HepG2 (cell line): ENCODE measurements around the gene GPX2. TPM values are rescaled to one million over a fixed set of nuclear protein-coding genes. Genes with fewer than 3 reads are reported as not detected.

Experiments
- CEBPG ChIP-seq: IDR thresholded peaks from 2 replicates; pipeline ENCODE4 v1.6.1; 2016
- DBP ChIP-seq: sonication (generic); formaldehyde crosslinking; IDR thresholded peaks from 2 replicates; pipeline ENCODE4 v1.4.0; 2020; ENCODE audit warnings: missing genetic modification reagents; ENCODE audit errors: not compliant biosample characterization
- ESRRA ChIP-seq: sonication (generic); formaldehyde crosslinking; IDR thresholded peaks from 2 replicates; pipeline ENCODE4 v1.5.1; 2020; ENCODE audit warnings: mild to moderate bottlenecking, low read depth, missing genetic modification reagents
- FOXA3 ChIP-seq: IDR thresholded peaks from 2 replicates; pipeline ENCODE4 v1.6.1; 2016; ENCODE audit warnings: missing genetic modification reagents, missing compliant biosample characterization
- HNF4A ChIP-seq: sonication (generic); formaldehyde crosslinking; IDR thresholded peaks from 2 replicates; pipeline ENCODE4 v1.4.0; 2020; ENCODE audit warnings: missing genetic modification reagents
- ISL2 ChIP-seq: sonication (generic); formaldehyde crosslinking; IDR thresholded peaks from 2 replicates; pipeline ENCODE4 v1.5.0; 2020; ENCODE audit warnings: missing genetic modification reagents
- NCOR1 ChIP-seq: fragments of 200-600 bp; sonication (generic); IDR thresholded peaks from 2 replicates; pipeline ENCODE4 v1.7.0; 2017; ENCODE audit warnings: antibody characterized with exemption, low read length, borderline replicate concordance
- NR1H2 ChIP-seq: sonication (generic); formaldehyde crosslinking; IDR thresholded peaks from 2 replicates; pipeline ENCODE4 v1.8.1; 2022; ENCODE audit warnings: low read depth, missing genetic modification reagents, borderline replicate concordance
- PTBP1 ChIP-seq: fragments of 200-400 bp; formaldehyde crosslinking; IDR thresholded peaks from 2 replicates; pipeline ENCODE4 v1.6.1; 2018; ENCODE audit warnings: low read length, low read depth; ENCODE audit not compliant: poor library complexity, severe bottlenecking
- RFX1 ChIP-seq: fragments of 450-650 bp; IDR thresholded peaks from 2 replicates; pipeline ENCODE4 v1.6.1; 2017
- SALL1 ChIP-seq: sonication (generic); formaldehyde crosslinking; IDR thresholded peaks from 2 replicates; pipeline ENCODE4 v1.8.0; 2022; ENCODE audit warnings: mild to moderate bottlenecking, missing genetic modification reagents
- SUZ12 ChIP-seq: fragments of 150-350 bp; IDR thresholded peaks from 2 replicates; pipeline ENCODE4 v1.6.1; 2014; ENCODE audit warnings: low read depth, low read length
- TRAFD1 ChIP-seq: sonication (generic); formaldehyde crosslinking; IDR thresholded peaks from 2 replicates; pipeline ENCODE4 v1.5.1; 2020; ENCODE audit warnings: missing genetic modification reagents, mild to moderate bottlenecking, borderline replicate concordance
- ZMYM3 ChIP-seq: sonication (generic); formaldehyde crosslinking; IDR thresholded peaks from 2 replicates; pipeline ENCODE4 v1.5.1; 2020; ENCODE audit warnings: mild to moderate bottlenecking, missing genetic modification reagents
- ZNF251 ChIP-seq: sonication (generic); formaldehyde crosslinking; IDR thresholded peaks from 2 replicates; pipeline ENCODE4 v1.9.0; 2021; ENCODE audit warnings: mild to moderate bottlenecking, missing genetic modification reagents
- ZNF337 ChIP-seq: sonication (generic); formaldehyde crosslinking; IDR thresholded peaks from 2 replicates; pipeline ENCODE4 v1.5.1; 2020; ENCODE audit warnings: missing genetic modification reagents, low read depth, mild to moderate bottlenecking, borderline replicate concordance
- ZNF446 ChIP-seq: sonication (generic); formaldehyde crosslinking; IDR thresholded peaks from 2 replicates; pipeline ENCODE4 v1.5.0; 2020; ENCODE audit warnings: mild to moderate bottlenecking, missing genetic modification reagents
- ZNF782 ChIP-seq: sonication (generic); formaldehyde crosslinking; IDR thresholded peaks from 2 replicates; pipeline ENCODE4 v1.4.0; 2020; ENCODE audit warnings: missing genetic modification reagents, mild to moderate bottlenecking, borderline replicate concordance
- polyA plus RNA-seq, 8 experiments: library from polyadenylated mRNA; depleted of rRNA in 3 of 8; stranded (reverse) in 7 of 8; unstranded in 1 of 8; fragments of >200 nt; fragmentation: Illumina TruSeq in 4 of 8; extraction: Trizol in 4 of 8; gene quantifications; 2 replicates each; pipeline versions ENCODE4 v1.2.1 to v1.2.3, GENCODE V29; 2011 to 2016; ENCODE audit warnings: low read depth in 4 of 8, missing spikeins in 1 of 8, mixed read lengths in 1 of 8; ENCODE audit not compliant: insufficient read depth in 1 of 8
- total RNA-seq, 5 experiments: library from RNA; depleted of rRNA; stranded (reverse); fragments of >200 nt; fragmentation: Illumina TruSeq; extraction: Trizol; gene quantifications; 2 replicates each; pipeline ENCODE4 v1.2.3, GENCODE V29; 2016; ENCODE audit warnings: low read depth in 1 of 5
- TF ChIP-seq, protein P1 (sequence below): sonication (generic); formaldehyde crosslinking; IDR thresholded peaks from 2 replicates; pipeline ENCODE4 v1.8.0; 2022; ENCODE audit warnings: mild to moderate bottlenecking, missing genetic modification reagents, moderate library complexity
- TF ChIP-seq, protein P2 (sequence below): sonication (generic); formaldehyde crosslinking; IDR thresholded peaks from 2 replicates; pipeline ENCODE4 v1.4.0; 2020; ENCODE audit warnings: missing genetic modification reagents
- TF ChIP-seq, protein P3 (sequence below): sonication (generic); formaldehyde crosslinking; IDR thresholded peaks from 2 replicates; pipeline ENCODE4 v1.5.0; 2020; ENCODE audit warnings: missing genetic modification reagents
- TF ChIP-seq, protein P4 (sequence below), 2 experiments: fragments of 450-650 bp in 1 of 2; sonication (generic) in 1 of 2; formaldehyde crosslinking; IDR thresholded peaks; 2 replicates each; pipeline versions ENCODE4 v1.5.0 to v1.8.0; 2020 to 2022; ENCODE audit warnings: mild to moderate bottlenecking in 1 of 2, missing genetic modification reagents in 1 of 2

The GPX2 gene
- total and polyA plus RNA-seq, 2 of the 13 experiments (the other 11 are each of a cell fraction or from before 2014, with no cell fraction given) = 526 to 674 TPM

DNA sequence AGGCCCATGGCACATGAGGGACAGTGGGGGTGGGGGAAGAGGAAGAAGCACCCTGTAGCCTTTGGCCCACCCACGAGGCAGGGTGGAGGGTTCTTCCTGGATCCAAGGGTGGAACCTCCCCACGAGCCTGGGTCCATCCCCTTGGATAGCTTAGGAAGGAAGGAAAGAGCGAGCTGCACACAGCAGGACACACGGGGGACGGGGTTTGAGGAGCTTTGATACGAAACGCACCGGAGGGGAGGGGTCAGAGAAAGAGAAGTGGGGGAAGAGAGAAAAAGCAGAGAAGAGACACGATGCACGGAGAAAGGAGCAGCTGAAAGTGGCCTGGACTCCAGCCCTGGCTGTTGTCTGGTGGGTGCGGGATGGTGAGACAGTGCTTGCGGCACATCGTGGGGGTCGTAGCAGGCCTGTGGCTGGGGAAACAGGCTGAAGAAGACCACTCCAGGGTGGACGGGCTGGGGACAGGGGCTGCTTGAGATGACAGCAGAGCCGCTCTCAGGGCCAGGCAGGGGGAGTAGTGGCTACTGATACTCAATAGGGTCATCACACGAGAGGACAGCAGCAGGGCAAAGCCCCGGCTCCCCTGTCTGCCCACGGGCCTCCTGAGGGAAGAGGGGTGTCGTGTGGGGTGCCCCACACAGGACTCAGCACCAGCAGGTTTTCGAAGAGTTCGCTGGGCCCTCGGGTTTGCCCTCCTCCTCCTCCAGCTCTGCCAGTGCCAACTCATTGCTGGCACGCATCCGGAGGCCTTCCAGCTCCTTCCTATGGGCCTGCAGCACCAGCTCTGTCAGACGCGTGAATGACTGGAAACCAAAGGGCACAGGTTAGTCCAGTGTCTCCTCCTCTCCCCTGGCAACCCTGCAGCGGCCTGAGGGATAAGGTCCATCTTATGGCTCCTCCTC is 5.4 kb upstream of the GPX2 start (continued):
- TF ChIP-seq, protein P1, sequence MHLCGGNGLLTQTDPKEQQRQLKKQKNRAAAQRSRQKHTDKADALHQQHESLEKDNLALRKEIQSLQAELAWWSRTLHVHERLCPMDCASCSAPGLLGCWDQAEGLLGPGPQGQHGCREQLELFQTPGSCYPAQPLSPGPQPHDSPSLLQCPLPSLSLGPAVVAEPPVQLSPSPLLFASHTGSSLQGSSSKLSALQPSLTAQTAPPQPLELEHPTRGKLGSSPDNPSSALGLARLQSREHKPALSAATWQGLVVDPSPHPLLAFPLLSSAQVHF (CRISPR knock-in tag) = no peak
- no peak for TF ChIP-seq SUZ12
- no peak for TF ChIP-seq ZNF337 (CRISPR knock-in tag)
- no peak for TF ChIP-seq ZNF251 (CRISPR knock-in tag)
- no peak for TF ChIP-seq ZNF782 (CRISPR knock-in tag)
- TF ChIP-seq, protein P2, sequence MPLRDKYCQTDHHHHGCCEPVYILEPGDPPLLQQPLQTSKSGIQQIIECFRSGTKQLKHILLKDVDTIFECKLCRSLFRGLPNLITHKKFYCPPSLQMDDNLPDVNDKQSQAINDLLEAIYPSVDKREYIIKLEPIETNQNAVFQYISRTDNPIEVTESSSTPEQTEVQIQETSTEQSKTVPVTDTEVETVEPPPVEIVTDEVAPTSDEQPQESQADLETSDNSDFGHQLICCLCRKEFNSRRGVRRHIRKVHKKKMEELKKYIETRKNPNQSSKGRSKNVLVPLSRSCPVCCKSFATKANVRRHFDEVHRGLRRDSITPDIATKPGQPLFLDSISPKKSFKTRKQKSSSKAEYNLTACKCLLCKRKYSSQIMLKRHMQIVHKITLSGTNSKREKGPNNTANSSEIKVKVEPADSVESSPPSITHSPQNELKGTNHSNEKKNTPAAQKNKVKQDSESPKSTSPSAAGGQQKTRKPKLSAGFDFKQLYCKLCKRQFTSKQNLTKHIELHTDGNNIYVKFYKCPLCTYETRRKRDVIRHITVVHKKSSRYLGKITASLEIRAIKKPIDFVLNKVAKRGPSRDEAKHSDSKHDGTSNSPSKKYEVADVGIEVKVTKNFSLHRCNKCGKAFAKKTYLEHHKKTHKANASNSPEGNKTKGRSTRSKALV (CRISPR knock-in tag) = no peak
- peak; percentile 48 for TF ChIP-seq SALL1 (CRISPR knock-in tag)
- no peak for TF ChIP-seq NR1H2
- TF ChIP-seq HNF4A (CRISPR knock-in tag) = peak; percentile 91
- no peak for TF ChIP-seq DBP (CRISPR knock-in tag)
- no peak; the same call in 1 of the 2 replicates for TF ChIP-seq ESRRA (CRISPR knock-in tag)
- no peak for TF ChIP-seq PTBP1
- TF ChIP-seq, protein P3, sequence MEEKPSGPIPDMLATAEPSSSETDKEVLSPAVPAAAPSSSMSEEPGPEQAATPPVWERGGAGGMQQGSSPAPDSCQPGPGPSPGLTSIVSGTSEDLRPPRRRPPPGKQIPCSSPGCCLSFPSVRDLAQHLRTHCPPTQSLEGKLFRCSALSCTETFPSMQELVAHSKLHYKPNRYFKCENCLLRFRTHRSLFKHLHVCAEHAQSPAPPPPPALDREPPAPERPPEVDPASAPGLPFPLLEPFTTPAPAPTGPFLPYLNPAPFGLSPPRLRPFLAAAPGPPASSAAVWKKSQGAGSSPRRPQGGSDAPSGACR (CRISPR knock-in tag) = no peak
- TF ChIP-seq ISL2 (CRISPR knock-in tag) = no peak
- TF ChIP-seq ZMYM3 (CRISPR knock-in tag) = peak; percentile 72
- TF ChIP-seq, protein P4, sequence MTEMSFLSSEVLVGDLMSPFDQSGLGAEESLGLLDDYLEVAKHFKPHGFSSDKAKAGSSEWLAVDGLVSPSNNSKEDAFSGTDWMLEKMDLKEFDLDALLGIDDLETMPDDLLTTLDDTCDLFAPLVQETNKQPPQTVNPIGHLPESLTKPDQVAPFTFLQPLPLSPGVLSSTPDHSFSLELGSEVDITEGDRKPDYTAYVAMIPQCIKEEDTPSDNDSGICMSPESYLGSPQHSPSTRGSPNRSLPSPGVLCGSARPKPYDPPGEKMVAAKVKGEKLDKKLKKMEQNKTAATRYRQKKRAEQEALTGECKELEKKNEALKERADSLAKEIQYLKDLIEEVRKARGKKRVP (CRISPR knock-in tag; IDR thresholded peaks at IDR 0.05) = no peak
- no peak for TF ChIP-seq ZNF446 (CRISPR knock-in tag)
- 0 out of 2 replicates have a peak, but pooled peaks have one; percentile 30 for TF ChIP-seq NCOR1
- no peak for TF ChIP-seq FOXA3
- TF ChIP-seq RFX1 = peak; percentile 60
- no peak for TF ChIP-seq CEBPG (CRISPR knock-in tag)
- no peak for TF ChIP-seq TRAFD1 (CRISPR knock-in tag)
